HG03039 (cell line): ENCODE data around the gene EXTL1.

Experiments
- ATAC-seq: cut with Tn5 transposase; IDR thresholded peaks from one replicate; pipeline ENCODE4 v1.9.1; 2021; ENCODE audit warnings: mild to moderate bottlenecking, moderate library complexity; ENCODE audit not compliant: unreplicated experiment

EXTL1 gene

DNA sequence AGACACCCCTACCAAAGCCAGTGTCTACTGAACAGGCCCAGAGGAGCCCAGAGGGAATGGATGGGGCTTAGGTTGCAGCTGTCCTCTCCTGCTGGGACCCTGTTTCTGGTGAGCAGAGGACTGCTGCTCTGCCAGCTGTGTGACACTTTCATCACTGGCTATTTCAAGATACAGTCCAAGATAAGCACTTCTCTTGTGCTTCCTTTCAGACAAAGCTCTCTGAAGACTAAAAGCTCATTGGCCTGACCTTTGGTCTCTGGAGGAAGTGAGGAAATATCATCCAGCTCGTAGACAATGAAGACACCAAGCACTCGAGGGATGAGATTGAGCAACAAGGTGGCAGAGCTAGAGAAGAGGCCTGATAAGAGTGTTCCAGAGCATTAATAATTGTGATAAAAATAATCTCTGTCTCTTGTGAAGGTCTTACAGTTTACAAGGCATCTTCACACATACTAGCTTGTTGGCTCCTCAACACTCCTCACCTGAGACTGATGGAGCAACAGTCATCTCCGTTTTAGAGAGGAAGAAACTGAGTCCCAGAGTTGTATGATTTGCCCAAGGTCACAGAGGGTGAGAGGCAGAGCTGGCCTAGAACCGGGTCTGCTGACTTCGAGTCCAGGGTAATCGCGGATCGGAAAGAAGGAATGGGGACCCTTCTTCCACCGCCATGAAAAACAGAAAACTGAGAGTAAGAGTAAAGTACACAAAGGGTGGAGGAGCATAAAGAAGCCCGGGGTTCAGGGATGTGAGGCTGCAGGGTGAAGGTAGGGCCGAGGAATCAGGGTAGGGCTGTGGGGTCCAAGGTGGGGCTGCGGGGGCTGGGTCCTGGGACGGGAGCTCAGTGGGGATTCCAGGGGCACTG lies 24.4 kb upstream of the EXTL1 start:
- no peak for ATAC-seq

DNA sequence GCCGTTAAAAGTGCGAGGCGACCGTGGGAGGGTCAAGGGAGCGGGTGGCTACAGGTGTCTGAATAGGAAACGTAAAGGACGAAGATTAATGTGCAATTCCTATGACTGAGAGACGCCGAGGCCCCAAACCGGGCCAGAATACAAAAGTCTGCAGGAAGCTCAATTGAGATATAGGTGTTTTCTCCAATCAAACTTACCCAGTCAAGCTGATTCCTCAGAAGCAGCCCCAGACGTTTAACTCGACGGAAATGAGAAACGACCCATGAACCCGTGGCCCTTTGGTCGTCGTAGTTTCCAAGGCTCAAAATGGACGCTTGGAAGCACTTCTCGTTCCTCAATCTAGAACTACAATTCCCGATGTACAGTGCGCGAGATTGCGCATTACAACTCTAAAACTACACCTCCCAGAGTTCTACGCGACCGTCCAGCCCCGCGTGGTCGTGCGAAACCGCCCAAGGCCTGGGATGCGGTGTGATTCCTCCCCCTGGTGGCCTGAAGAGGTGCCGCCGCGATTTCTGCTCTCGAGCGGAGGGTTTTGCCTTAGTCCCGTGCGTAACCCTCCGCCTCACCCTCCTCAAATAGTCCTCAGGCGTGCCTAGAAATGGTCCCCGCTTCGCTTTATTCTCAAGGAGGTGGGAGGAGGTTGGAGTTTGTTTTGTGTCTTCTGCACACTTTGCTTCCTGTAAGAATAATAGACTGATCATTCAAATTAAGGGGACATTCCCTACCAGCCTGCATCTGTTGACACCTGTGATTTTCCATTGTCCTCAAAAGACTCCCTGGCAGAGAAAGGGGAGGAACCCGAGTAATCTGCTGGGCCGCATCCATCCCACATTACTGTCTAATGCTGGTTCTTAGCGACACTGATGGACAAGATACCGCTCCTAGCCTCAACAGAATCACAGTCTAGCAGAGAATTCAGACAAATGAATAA lies 23.5 kb upstream of the EXTL1 start, which contains the start of gene PAFAH2:
TSS of gene PAFAH2 (minus strand) at position 236 of the 934 bp plus-strand sequence. CDS start 7,247 bp downstream, outside the sequence.
- peak; percentile 92 for ATAC-seq

DNA sequence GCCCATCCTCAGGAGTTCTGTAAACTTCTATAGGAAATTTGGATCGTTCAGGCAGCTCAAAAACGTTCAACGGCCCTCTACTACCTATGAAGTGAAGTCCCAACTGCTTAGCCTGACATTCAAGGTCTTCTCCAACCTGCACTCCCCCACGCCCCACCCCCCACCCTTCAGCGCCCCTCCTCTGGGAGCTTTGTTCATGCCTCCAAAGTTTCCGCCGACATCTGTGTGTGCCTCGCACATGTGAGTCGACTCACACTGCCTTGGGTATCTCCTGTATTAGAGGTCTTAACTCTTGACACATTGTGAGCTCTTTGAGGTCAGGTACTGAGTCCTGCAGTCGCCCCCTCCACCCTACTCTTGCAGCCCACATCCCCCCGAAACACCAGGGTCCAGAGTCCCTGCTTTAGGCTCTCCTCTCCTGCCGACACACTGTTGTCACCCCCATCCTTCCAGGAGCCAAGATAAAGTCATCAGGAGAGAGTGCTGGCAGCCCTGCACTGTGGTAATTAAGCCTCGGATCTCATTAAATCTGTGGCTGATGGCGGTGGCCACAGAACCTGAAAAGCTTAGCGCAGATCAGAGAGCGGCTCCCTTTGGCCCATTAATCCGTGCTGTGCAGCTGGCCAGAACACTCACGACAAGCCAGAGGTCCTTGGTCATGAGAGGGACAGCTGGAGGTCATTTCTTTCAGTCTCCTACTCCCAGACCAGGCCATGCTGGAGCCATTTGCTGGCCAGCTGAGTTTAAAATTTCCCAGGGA lies 22.4 kb upstream of the EXTL1 start:
- ATAC-seq: no peak

DNA sequence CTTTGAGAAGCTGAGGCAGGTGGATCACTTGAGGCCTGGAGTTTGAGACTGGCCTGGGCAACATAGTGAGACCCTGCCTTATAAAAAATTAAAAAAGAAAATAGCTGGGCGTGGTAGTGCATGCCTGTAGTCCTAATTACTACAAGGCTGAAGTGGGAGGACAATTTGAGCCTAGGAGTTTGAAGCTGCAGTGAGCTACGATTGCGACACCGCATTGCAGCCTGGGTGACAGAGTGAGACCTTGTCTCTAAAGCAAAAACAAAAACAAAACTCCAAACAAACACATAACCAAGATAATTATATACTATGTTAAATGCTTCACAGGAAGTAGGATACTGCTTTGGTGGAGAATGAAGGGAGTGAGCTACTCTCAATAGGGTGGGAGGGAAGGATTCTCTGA lies 18.3 kb upstream of the EXTL1 start:
- ATAC-seq: no peak

DNA sequence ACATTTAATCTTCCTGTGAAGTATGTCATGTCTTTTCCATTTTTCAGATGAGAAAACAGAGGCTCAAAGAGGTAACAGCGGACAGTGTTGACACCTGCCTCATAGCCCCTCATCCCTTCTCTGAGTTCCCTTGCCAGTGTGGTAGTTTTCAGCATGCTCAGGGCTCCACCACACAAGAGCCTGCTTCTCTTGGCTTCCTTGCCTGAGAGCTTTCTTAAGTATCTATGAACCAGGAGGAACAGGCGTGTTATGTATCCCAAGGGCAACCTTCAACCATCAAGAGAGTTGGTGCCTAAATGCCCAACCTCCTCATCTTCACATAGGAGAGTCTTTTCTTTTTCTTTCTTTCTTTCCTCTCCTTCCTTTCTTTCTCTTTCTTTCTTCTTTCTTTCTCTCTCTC lies 17.8 kb upstream of the EXTL1 start:
- no peak for ATAC-seq

DNA sequence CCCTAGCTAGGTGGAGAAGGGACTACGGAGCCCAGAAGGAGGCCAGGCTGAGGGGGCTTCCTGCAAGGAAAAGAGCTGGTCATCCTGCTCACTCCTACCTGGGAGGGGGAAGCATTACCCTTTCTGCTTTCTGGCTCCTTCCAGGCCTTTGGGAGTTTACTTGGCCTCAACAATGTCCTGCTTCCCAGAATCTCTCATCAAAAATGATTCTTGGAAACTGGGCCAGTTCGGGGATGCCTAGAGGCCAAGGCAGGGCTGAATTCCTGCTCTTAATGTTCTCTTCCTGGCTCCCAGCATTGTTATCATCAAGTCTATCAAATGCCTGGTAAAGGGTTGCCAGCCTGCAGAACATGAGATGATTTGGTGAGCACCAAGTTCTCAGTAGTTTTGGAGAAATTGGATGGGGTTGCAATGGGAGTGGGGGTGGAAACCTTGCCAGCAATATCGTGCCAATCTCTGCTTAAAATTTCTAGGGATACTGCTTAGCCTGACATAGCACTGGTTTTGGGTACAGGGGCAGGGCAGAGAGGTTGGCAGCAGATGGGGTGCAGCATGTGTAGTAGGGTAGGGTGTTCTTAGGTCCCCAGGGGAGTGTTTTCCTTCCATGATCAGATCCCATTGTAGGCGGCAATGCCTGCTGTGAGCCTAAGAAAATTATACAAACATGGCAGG lies 16.0 kb upstream of the EXTL1 start:
- no peak for ATAC-seq

DNA sequence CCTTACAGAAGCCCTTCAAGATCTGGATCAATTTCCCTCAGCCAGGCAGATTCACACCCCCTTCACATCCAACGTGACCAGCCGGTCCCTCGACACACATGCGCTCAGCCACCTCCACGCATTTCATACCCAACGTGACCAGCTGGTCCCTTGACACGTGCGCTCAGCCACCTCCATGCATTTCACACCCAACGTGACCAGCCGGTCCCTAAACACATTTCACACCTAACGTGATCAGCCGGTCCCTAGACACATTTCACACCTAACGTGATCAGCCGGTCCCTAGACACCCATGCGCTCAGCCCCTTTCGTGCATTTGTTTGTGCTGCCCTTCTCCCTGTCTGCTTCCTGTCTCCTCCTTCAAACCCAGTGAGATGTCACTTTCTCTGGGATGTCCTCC lies 14.9 kb upstream of the EXTL1 start:
- ATAC-seq: no peak

DNA sequence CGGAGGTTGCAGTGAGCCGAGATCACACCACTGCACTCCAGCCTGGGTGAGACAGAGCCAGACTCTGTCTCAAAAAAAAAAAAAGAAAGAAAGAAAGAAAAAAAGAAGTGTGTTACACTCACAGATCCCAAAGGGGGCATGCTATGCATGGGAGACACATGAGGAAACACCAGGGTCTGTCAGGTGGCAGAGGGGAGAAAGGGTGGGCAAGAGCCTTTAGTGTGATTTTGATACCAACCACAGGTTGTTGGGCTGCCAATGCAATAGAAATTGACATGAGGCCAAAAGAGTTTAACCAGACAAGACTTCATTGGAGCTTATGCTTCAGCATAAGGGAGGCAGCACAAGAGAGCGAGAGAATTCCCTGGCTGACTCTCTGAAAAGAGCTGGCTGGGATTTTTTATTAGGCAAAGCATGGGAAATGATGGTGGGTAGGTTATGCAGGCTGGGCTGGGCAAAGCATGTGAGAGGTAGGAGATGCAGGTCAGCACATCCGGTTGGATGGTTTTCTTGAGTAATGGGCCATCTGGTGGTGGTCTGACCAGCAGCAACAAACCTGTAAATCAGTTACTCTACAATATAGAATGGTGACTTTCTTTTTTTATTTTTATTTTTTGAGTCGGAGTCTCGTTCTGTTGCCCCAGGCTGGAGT lies 11.7 kb upstream of the EXTL1 start:
- ATAC-seq: no peak

DNA sequence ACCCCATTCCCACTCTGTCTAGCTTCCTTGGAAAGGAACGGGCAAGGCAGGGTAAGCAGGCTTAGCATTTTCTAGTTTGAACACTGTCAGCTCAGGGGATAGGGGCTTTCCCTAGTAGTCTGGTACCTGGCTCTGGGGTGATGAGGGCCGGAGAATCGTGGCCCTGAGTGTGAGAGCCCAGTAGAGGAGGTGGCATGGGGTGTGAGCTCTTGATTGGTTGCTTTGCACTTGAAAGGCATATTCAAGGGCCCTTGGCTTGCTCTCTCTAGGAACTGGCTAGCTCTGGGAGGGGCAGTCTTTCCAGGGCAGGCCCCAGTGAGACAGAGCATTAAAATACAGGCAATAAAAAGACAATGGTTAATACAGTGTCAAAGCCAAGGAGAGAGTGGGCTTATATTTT lies 10.8 kb upstream of the EXTL1 start:
- ATAC-seq: no peak

DNA sequence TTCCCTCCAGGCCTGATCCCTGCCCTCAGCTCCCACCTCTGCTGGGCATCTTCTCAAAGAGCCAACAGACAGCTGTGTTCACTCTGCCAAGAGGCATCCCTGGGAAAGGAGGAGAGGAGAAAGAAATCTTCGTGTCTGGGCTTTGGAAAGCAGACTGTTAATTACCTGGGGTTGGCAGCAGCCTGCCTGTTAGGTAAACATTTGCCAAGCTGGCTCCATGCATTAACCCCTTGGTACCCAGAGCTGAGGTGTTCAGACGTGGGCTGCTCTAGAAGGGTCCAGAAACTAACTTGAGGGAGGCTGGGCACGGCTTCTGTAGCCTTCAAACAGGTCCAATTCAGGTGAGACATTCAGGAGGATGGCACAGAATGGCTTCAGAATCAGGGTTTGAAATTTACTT lies 8.7 kb upstream of the EXTL1 start:
- no peak for ATAC-seq

DNA sequence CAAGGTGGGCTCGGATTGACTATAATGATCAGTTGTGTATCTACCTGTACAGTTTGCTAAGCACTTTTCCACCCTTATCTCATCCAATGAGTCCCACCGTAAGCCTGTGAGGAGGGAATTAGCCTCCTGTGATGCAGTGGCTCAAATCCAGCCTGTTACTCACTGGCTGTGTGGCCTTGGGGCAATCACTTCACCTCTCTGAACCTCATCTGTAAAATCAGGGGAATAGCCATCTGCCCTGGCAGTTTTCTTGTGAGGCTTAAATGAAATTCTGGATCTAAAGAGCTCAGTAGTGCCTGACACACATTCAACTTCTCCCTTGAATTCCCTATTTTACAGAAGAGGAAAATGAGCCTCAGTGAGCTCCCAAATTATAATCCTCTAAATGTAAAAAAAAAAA lies 7.4 kb upstream of the EXTL1 start:
- no peak for ATAC-seq

DNA sequence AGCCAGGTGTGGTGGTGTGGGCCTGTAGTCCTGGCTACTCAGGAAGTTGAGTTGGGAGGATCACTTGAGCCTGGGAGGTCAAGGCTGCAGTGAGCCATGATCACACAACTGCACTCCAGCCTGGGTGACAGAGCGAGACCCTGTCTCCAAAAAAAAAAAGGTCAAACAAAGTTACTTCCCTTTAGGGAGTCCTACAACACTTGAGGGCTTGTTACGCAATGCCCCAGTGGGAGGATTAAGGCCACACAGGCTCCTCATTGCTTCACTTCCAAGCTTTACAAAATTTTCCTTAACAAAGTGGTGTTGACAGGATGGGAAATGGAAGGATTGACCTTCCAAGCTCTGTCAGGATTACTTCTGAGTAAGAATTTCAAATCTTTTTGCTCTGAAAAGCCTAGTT lies 6.2 kb upstream of the EXTL1 start:
- ATAC-seq: no peak

DNA sequence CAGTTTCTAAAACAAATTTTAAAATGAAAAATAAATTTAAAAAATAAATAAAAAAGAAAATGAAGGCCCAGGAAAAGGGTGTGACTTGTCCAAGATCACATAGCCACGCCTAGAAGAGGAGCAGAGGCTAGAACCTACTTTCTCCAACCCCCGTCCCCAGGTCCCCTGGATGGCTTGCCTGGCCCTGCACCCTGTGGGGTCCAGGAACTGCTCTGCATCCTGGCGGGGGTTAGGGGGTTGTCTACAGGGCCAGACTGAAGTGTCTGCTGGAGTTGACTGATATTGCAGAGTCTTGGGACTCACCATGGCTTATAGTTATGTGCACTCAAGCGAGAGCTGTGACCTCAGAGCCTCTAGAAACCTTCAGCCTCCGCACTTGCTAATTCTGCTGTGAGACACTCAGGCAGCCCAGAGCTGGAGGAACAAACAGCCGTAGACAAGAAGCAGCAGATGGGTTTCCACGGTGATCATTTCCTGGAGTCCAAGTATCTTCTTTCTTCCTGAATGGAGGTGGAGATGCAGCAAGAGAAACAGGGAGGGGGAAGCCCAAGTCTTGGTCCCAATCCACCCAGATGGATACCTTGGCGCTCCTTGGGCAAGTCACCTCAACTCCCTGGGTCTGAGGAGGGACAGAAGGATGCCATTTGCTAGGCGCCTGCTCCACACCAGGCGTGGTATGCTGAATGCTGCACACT lies 5.2 kb upstream of the EXTL1 start:
- ATAC-seq: no peak

DNA sequence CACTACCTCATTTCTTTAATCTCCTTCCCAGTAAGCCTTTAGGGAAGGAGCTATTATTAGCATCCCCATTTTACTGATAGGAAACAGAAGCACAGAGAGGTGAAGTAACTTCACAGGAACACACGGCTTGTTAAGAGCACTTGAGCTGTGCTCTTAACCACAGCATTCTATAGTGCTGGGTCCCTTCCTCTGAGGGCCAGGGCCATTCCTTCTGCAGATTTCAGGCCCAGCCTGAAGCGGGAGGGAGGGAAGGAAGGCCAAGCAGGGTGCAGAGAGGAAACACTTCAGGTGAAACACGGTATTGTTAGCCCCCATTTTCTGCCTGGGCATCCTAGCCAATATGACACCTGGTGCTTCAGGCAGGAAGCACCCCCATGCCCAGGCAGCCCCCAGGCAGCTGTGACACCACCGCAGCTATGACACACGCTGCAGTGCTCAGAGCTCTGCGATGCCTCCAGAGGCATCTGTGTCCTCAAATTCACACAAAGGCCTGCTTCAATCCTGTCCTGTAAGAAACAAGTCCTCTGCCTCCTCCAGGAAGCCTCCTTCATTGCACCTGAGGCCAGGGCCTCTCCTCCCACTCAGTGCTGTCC lies 4.5 kb upstream of the EXTL1 start:
- no peak for ATAC-seq

DNA sequence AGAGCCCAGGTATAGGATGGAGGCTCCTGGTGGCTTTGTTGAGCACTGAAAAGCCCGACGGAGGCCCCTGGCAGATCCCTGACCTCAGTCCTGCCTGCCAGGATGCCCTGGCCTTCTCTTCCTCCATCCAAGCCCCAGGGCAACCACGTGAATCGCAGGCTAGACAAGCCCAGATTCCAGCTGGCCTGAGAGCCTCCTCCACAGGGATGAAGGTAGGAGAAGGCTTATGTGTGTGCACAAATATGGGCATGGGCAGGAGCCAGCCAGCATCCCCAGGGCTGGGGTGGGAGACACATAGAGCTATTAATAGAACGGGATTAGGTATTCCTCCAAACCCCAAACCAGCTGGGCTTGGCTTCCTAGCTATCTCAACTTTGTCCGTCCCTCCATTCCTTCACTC lies 4.0 kb upstream of the EXTL1 start:
- no peak for ATAC-seq

DNA sequence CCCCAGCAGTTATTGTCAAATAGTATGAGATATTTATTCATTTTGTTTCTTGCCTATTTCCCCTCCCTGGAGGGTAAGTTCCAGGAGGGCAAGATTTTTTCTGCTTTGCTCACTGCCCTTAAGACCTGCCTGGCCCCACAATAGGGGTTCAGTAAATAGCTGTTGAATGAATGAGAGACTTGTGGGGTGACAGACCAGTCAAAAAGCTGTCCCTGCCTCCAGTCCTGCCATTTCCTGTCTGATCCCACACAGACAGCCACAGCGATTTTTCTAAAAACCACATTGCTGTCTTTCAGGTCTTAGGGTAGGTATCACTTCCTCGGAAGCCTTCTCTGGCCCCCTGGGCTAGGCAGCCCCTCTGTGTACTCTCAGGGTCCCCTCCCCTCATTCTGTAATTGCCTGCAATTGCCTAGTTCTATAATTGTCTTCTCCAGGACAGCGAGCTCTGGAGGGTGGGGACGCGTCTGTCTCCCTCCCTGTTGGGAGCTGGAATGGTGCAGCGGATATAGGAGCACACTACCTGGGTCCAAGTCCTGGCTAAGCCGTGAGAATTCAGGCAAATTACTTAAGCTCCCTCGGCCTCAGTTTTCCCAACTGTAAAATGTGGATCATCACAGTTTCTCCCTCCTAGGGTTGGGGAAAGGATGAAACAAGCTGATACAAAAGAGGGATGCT lies 1.8 kb upstream of the EXTL1 start:
- ATAC-seq: no peak

DNA sequence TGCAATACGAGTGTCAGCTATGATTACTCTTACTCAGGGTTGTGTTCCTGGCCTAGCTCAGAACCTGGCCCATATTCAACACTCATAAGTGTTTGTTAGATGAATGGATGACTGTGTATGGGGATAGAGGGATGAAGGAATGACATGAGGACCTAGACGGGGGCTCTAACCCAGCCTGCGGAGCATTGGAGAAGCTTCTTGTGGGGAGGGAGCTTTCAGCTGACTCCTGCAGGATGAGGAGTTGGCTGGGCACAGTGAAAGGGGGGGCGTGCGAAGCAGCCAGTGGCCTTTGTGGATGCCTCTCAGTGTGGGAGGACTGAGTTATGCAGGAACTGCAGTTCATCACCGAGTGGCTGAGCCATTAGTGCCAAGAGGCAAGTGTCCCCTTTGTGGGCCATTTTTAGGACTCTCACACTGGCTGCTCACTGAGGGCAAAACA lies 1.2 kb upstream of the EXTL1 start:
- ATAC-seq: no peak

DNA sequence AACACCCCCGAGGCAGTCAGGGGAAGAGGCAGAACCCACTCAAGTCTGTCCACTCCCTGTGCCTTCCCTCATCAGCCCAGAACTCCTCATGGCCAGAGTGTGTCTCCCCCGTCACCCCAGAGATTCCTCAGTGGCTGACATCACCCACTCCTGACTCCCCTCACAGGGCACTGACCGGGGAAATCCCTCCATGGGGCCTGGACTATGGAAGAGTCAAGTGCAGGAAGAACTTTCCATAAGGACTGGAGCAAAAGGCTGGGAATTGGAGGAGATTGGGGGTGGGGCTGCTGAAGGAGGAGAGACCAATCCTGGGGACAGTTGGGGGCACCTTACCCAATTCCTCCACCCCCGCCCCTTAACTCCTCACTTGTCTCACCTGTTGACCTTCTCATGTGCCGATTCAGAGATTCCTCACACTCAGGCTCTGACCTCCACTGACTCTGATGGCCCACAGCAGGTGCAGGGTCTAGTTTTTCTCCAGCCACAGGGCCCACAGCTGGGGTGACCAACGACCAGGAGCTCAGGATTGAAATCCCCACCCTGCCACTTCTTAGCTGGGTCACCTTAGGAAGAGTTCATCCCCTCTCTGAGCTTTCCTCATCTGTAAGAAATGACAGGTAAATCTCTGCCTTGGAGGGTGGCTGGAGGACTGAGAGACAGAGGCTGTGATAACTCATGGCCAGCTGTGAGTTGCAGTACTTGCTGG lies 481 bp upstream of the EXTL1 start:
- ATAC-seq: no peak
